Smooth muscle cell of the pulmonary artery (primary cell): ENCODE results near the gene MEOX2. TPM values are rescaled to one million over a fixed set of nuclear protein-coding genes. Genes with fewer than 3 reads are reported as not detected.

Source experiments
- total RNA-seq: library from RNA; depleted of rRNA; stranded (reverse); fragments of >200 nt; gene quantifications from 2 replicates; pipeline ENCODE4 v1.2.3, GENCODE V29; 2014

MEOX2 gene
- total RNA-seq, result 0.40 and 28.3 TPM in 2 replicates

DNA sequence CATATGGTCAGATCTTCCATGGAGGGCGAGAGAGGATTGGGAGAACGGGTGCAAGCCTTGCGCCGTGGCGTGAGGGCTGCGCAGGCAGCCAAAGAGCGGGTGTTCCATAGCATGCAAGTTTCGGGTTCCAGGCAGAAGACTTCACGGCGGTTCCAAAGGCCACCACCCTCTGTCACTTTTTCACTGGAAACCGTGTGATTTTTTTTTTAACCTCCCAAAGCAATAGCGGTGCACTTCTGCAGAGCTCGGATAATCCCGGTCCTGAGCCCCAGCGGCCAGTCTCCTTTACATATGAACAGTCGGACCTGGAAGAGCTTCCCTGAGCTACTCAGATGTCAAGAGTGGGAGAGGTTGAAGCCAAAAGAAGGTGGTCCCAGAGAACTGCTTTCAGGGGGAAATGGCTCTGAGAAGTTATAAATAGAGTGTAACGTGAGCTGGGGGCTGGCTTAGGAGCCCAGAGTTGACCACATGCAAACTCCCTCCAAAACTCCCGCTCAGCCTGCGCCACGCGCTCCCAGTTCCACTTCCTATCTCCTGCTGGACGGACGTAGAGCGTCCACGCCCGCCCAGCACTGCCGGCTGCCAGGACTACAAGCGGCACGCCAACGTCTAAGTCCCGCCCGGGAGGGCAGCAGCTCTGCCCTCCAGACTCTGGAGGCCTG is at the start of gene MEOX2:
MEOX2 (minus strand) TSS at position 389 of the 662 bp plus-strand sequence; CDS start at position 108, 281 bp downstream.

GRCh38 chr7:15561835-15562234 is 124.6 kb downstream of the MEOX2 start, which contains the start of gene AGMO:
Gene AGMO, minus strand, starts transcription at chr7:15562015.

Other genes with a start within 250 kb of the MEOX2 start
- gene AGMO, start 124.7 kb downstream of the MEOX2 start, total RNA-seq, result 0.10 and 5.5 TPM in 2 replicates